HS-27A (cell line): Measurements from ENCODE around the gene CYP39A1.

Source experiments
- DNase-seq: peaks from one replicate; pipeline ENCODE4 v3.0.0-alpha.2; 2012; ENCODE audit warnings: low read depth, missing footprints

The CYP39A1 gene

DNA sequence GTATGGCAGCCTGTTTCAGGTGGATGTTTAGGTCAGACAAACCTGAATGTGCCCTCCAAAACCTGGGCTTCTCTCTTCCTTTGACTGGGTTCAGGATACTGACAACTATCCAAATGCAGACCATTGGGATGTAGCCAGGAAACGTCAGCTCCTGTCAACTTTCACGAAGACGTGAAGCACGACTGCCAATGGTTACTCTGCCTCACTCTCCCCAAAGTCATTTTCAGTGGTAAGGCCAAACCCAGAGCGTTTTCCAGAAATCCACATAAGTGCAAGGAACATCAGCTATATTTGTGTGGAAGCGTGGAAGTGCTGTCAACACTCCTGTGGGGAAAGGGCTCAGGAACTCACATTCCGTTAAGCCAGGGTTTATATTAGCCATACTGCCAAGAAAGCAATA lies 141.3 kb downstream of the CYP39A1 start:
- DNase-seq: no peak

GRCh38 chr6:46510651-46511050 lies 142.0 kb downstream of the CYP39A1 start:
- DNase-seq: no peak

- DNase-seq: no peak
These were observed 142.6 kb downstream of the CYP39A1 start for GRCh38 chr6:46509981-46510510.

DNA sequence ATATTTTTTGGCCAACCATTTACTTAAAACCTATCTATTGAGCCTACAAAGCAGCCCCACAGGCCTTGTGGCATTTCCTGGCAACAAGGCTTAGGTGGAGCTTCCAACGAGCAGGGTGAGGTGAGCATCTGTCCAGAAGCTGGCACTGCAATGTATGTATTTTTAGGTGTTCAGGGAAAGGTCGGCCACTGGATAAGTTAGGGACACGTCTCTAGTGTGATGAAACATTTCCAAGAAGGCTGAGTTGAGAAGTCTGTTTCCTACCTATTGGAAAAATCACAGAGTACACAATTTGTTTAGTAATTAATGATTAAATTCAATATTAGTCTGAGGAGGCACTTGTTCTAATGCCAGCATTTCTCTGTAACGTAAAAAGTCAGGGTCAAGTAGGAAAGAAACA lies 143.6 kb downstream of the CYP39A1 start:
- DNase-seq: no peak

DNA sequence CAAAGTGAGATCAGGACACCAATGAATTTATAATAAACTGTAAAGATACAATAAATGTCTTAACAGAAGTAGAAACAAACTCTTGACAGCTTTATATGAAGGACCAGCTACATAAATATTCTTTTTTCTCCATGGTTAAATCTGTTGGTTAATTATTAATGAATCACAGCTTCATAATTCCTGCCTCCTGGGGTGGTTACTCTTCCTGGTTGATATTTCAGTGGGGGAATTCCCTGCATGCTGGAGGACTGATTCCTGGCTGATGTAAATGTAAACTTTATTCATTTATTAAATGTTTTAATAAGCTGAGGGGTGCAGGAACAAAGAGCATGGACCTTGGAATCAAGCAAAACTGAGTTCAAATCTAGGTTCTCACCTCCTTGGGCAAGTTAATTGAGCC lies 145.2 kb downstream of the CYP39A1 start:
- DNase-seq: no peak

DNA sequence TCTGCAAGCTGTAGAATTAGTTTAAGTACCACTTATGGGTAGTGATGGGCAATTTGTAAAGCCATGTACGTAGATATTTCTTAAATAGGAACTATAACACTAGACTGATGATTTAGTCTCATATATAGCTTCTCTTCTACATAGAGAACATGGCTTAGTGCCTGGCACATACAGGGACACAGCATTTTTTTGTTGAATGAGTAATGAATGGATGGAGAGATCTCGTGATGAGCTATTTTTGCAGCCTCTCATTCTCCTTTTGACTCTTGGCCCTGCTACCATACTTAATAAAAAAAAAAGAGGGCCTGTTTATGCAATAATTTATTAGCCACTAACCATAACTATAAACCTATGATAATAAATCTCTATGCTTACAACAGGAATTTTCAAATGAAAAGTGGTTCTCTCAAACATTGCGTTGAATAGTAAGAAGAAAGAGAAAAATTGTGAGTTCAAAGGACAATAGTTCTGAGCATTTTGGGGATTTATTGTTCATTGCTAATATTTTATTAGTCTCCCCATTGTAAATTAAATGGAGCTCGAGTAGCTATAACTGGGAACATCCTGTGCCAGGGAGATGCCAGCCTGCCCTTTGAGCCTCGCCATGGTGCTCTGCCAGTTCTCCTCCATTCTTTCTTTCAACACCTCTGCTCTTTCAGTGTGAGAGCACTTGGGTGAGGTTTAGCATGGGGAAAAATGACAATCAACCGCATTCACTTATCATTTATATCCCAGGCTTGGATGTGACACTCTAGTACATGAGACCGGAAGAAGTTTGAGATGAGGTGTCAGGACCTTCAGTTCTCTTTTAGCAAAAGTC lies 146.7 kb downstream of the CYP39A1 start:
- DNase-seq: no peak

DNA sequence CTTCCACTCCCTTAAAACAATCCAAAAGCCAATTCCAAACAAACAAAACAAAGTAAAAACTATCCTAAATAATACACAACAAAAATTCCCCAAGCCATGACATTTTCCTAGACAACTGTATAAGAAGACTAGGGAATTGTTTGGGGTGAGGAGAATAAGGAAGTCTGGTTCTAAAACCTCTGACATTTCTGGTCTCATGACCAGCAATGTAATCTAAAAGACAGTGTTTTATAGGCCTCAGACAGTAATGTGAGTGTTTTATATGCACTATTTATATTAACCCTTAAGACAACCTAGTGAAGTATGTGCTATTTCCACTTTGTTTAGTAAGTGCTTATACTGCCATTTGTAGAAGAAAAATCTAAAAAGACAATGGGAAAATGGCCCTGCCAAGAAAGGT lies 148.4 kb downstream of the CYP39A1 start:
- no peak for DNase-seq

DNA sequence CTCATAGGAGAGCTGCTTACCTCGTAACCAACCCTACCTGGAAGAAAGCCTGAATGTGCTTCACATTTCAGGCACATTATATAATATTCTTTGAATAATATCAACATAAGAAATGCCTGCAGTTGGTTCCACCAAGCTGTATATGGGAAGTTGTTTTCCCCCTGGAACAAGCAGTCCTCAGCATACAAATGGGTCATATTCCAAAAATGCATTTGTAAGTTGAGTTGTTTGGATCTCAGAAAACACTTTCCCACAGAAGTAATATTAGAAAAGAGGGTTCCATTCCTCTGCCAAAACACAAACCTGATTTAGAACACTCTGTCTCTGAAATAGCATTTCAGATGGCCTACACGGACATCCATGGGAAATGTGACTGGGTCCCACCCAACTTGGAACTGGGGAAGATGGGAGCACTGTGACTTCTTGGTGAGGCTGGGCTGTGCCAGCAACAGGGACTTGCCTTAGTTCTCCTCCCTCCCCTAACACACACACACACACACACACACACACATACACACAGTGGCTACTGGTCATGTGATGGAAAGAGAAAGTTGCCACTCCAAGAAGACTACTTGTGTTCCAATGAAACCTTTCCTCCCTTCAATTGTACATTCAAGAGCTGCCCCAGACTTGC lies 150.0 kb downstream of the CYP39A1 start:
- no peak for DNase-seq

DNA sequence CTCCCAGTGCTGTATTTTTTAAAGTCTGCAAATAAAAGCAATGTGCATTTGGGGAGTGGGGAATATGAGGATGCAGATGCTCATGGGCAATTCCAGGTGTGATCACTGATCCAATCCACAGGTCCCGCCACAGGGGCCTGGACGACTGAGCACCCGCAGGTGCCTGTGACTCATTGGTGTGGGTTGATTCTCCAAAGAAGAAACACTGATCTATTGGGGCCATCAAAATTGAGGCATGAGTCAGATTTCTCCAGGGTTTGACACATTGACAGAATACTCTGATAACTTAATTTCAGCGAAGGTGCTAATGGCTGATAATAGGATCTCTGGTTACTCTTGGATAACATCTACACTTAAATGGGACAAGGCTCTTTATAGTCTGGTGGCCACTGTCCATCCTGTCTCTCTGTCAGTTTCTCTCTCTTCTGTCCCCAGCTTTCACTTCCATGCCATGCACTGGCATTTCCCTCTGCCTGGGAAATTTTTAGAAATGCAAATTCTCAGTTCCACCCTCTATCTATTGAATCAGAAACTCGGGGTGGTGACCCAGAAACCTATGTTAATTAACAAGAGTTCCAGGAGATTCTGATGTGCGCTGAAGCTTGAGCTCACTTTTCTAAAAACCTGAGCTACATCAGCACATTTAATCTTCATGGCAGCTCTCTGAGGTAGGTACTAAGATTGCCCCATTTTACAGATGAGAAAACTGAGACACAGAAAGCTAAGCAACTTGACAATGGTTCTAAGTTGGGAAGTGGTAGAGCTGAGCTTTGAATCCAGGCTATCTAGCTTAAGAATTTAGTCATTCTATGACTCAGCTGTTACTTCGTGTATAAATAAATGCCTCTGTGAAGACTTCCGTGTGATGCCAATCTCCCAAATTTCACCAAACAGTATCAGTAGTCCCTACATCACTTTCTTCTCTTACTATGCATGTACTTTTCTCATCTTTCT lies 151.2 kb downstream of the CYP39A1 start:
- no peak for DNase-seq

GRCh38 chr6:46500382-46500781 lies 152.2 kb downstream of the CYP39A1 start:
- DNase-seq: no peak
